GM19351 (cell line): ENCODE data around the gene ASMT.
"Not testable (repeated sequence)": the region's sequence is repeated elsewhere in the genome, so short reads cannot be mapped to it uniquely, and the experiment has no call there.

Experiments used
- ATAC-seq: cut with Tn5 transposase; IDR thresholded peaks from one replicate; pipeline ENCODE4 v1.9.1; 2021; ENCODE audit warnings: mild to moderate bottlenecking, moderate library complexity; ENCODE audit not compliant: unreplicated experiment

ASMT gene

GRCh38 chrX:1646009-1646408 lies 31.1 kb downstream of the ASMT start:
- ATAC-seq: no peak

DNA sequence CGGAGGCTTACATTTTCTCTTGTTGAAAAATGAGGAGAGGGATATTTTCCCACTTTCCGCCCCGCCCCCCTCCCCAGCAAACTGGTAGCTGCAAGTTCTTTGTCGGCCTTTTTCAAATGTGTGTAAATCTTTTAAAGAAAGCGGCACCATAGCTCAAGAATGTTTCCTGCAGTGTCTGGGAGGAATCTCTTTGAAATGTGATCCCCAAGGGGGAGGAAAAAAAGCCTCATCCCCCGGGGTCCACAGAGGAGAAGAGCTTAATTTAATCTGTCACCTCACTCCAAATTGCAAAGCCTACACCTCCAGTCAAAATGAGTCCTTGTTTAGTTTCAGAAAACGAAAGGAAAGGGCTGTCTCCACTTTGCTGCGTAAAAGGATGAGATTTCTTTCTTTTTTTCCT lies 34.8 kb downstream of the ASMT start:
- no peak for ATAC-seq

- not testable (repeated sequence) for ATAC-seq
Measured at GRCh38 chrX:1652011-1652811, 37.4 kb downstream of the ASMT start.

GRCh38 chrX:1656379-1656778 lies 41.5 kb downstream of the ASMT start:
- no peak for ATAC-seq

DNA sequence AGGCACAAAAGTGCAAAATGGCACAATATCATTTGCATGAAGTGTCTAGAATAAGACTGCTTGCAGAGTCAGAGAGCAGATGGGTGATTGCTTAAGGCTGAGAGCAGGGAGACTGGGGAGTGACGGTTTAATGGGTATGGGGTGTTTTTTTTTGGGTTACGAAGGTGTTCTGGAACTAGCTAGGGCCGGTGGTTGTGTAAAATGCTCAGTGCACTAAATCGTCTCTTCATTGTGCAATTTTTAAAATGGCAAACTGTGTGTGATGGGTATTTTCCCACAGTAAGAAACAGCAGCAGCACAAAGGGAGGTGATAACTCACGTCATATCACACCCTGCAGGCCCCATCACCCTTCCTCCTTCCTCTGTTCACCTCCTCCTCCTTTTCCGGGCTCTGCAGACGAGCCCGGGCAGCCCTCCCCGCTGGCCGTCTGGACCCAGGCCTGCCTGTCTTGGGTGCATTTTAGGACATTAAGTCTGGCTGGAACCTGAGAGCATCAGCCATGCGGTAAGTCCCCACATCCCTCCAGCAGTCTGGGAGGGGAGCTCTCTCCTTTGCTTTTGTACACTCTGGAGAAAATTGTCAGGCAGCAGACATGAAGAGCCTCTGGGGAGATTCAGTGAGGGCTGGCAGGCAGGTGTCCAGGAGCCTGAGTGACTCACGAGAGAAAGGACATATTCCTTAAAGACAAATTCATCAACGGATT lies 42.7 kb downstream of the ASMT start:
- peak; percentile 64 for ATAC-seq

GRCh38 chrX:1658071-1658491 lies 43.2 kb downstream of the ASMT start:
- peak; percentile 8 for ATAC-seq

DNA sequence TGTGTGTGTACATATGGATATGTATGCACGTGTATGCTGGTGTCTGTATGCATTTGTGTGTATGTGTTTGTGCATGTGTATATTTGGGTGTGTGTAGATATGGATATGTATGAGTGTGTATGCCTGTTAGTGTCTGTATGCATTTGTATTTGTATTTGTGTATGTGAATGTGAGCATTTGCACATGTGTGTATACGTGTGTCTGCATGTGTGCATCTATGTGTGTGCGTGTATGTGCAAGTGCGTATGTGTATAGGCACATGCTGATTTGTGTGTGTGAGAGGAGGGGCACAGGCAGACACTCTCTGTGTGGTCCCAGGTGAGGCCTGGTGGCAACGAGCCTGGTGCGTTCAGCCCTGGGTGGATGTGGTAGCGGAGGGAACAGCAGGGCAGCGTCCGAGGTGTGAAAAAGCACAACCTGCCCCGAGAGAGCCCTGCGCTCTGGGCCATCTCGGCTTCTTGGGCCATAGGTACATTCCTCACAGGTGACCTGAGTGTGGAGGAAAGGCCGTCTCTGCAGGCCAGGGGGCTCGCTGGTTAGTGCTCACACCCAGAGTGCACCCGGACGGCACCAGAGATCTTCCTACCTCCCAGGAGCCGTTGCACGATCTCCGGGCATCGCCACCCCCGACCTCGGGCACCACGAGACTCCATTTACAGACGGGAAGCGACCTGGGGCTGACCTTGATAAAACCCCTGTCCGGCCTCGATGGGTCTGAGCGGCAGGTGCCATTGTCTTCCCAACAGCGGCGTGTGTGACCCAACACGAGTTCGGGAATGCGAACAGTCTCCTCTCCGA lies 45.0 kb downstream of the ASMT start:
- no peak for ATAC-seq

- peak; percentile 76 for ATAC-seq
Measured at GRCh38 chrX:1661048-1661921, 46.4 kb downstream of the ASMT start.

DNA sequence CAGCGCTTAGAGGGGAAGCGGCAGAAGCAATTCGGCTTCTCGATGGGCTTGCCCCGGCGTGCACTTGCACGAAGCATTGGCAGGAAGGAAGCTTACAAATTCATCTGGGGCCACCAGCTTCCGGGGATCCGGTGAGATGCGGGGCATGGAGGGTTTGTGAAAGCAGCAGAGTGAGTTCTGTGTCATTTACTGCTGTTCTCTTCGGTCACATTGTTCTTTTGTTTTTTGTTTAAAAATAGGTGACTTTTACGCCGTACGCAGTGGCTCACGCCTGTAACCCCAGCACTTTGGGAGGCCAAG lies 47.0 kb downstream of the ASMT start:
- peak; percentile 14 for ATAC-seq

DNA sequence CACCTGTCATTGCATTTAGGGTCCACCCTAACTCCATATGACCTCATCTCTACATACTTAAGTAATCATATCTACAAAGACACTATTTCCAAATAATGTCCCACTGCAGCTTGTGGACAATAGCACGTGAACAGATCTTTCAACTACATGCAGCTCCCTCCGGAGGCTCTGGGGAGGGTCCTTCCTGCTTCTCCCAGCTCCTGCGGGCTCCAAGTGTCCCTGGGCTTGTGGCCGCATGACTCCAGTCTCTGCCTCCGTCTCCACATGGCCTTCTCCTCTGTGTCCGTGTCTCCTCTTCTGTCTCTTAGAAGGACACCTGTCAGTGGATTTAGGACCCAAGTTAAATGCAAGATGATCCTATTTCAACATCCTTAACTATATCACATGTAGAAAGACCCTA lies 52.7 kb downstream of the ASMT start:
- no peak for ATAC-seq

GRCh38 chrX:1673337-1673736 lies 58.5 kb downstream of the ASMT start:
- ATAC-seq: peak; percentile 70

DNA sequence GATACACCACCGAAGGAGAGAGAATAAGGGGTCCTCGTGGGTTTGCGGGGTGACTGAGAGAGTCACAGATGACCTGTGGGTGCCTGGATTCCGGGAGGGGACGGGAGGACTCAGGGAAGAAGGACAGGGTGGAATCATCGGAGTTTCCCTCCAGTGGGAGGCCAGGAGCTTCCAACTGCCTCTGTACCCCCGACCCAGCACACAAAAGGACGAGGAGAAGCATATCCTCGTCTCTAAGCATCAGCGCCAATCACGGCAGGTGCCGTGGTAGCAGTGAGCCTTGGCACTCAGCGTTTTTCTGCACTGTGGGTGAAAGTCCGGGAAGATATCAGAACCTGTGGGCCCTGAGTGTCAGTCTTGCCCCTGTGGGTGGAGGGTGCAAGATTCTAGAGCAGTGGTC lies 62.0 kb downstream of the ASMT start:
- ATAC-seq: no peak

DNA sequence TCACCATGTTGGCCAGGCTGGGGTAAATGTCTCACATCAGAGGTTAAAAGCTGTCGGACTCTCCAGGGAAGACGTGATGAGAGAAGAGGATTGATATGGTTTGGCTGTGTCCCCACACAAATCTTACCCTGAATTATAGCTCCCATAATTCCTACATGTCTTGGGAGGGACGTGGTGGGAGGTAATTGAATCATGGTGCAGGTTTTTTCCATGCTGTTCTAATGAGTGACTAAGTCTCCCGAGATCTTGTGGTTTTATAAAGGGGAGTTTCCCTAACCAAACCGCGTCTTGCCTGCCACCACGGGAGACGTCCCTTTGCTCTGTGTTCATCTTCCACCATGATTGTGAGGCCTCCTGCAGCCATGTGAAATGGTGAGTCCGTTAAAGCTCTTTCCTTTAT lies 64.4 kb downstream of the ASMT start:
- peak; percentile 74 for ATAC-seq

GRCh38 chrX:1681439-1681838 lies 66.6 kb downstream of the ASMT start:
- ATAC-seq: no peak

DNA sequence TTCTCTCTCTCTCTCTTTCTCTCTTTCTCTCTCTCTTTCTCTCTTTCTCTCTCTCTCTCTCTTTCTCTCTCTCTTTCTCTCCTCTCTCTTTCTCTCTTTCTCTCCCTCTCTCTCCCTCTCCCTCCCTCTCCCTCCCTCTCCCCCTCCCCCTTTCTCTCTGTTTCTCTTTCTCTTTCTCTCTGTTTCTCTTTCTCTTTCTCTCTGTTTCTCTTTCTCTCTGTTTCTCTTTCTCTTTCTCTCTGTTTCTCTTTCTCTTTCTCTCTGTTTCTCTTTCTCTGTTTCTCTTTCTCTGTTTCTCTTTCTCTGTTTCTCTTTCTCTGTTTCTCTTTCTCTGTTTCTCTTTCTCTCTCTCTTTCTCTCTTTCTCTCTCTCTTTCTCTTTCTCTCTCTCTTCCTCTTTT lies 67.0 kb downstream of the ASMT start:
- not testable (repeated sequence) for ATAC-seq

- ATAC-seq: not testable (repeated sequence)
Measured at GRCh38 chrX:1682501-1682900, 67.6 kb downstream of the ASMT start.

DNA sequence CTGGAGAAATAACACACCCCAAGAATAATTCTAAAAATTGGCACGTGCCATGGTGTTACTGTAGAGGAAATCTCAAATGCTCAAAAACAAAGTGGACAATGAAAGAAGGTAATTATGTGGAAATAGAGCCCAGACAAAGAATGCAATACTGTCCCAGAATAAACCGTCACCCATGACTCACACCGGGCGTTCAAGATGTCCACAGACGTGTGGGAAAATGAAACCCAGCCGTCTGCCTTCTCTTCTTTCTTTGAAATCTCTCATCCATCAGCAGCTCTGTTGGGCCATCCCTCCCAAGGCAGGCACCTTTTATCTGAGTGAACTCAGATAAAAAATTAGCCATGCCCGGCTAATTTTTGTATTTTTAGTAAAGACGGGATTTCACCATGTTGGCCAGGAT lies 70.0 kb downstream of the ASMT start:
- not testable (repeated sequence) for ATAC-seq

GRCh38 chrX:1685444-1685880 lies 70.6 kb downstream of the ASMT start:
- ATAC-seq: not testable (repeated sequence)

DNA sequence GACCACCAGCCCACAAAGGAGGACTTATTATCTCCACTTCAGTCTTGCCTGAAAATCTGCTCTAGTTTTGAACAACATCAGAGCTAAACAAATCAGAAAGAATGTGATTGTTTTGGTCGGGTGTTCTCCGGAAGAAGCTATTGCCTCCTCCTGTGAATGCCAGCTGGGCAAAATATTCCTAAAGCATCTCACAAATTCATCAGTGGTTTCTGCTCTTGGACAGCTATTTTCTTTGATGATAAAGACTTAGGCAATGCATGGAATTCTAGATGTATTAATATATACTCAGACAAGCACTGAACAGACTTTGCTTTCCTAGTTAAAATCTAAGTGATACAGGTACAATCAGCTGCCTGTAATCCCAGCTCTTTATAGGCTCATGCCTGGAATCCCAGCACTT lies 71.8 kb downstream of the ASMT start:
- no peak for ATAC-seq
